Body of pancreas (tissue), 4 donors: Measurements from ENCODE around the gene CLIC6.

Source experiments
- CTCF ChIP-seq, 7 experiments: fragments of 450-650 bp in 4 of 7; fragments of 200-600 bp in 3 of 7; sonication (generic) in 3 of 7; IDR thresholded peaks; one replicate each; pipeline ENCODE4 v1.5.1; 2016 to 2019; ENCODE audit warnings: antibody characterized with exemption in 7 of 7
- POLR2A ChIP-seq, 3 donors: fragments of 450-650 bp; IDR thresholded peaks; one replicate each; pipeline ENCODE4 v1.6.1; 2016; ENCODE audit warnings: antibody characterized with exemption in 3 of 3, mild to moderate bottlenecking in 2 of 3

- no peak for TF ChIP-seq CTCF (IDR thresholded peaks at IDR 0.05)
- no peak for TF ChIP-seq POLR2A (IDR thresholded peaks at IDR 0.05)
Measured at GRCh38 chr21:34651642-34652041, 17.2 kb upstream of the CLIC6 start.
